Activated naive CD4-positive, alpha-beta T cell treated with anti-CD3 and anti-CD28 coated beads, Interleukin-2, amount 50 U/mL, for 24 hours (primary cell): ENCODE measurements around the gene MYCBP2.
A peak's percentile ranks its signal among the peaks of the same experiment; 100 is the strongest.
"Not testable (repeated sequence)": the region's sequence is repeated elsewhere in the genome, so short reads cannot be mapped to it uniquely, and the experiment has no call there.

Experiments
- H3K27ac Mint-ChIP-seq: one replicate; pipeline ENCODE4 v1.8.0; 2021; ENCODE audit warnings: mild to moderate bottlenecking, mixed read lengths
- H3K27me3 Mint-ChIP-seq: one replicate; pipeline ENCODE4 v1.8.0; 2021; ENCODE audit warnings: mixed read lengths
- H3K36me3 Mint-ChIP-seq: one replicate; pipeline ENCODE4 v1.8.0; 2021; ENCODE audit warnings: mixed read lengths
- H3K4me1 Mint-ChIP-seq: one replicate; pipeline ENCODE4 v1.8.0; 2021; ENCODE audit warnings: mixed read lengths
- H3K4me3 Mint-ChIP-seq: one replicate; pipeline ENCODE4 v1.8.0; 2021; ENCODE audit warnings: mild to moderate bottlenecking, mixed read lengths
- H3K9me3 Mint-ChIP-seq: one replicate; pipeline ENCODE4 v1.8.0; 2021; ENCODE audit warnings: mixed read lengths

MYCBP2 gene

DNA sequence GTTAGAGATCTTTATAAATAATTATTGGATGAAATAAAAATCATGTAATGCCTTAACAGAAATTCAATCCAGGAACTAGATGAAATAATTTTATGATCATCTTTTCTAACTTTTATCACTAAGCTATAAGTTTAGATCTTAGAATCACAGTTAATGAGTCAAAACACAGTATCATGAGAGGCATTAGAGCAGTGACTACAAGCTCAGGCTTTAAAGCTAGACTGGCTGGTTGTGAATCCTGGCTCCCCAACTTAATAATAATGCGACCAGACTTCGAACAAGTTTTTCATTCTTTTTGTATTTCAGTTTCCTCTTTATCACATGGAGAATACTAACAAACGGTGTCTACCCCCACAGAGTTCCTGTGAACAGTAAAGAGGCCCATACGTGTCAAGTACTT lies 108.6 kb downstream of the MYCBP2 start:
- Mint-ChIP-seq H3K27me3 (no peaks in the 10 kb centered on the region), H3K9me3 (no peaks in the 10 kb centered on the region), H3K4me1 (peaks cover 21% of the 10 kb centered on the region), H3K36me3 (peaks cover 40% of the 10 kb centered on the region), H3K27ac (no peak overlapping the region), H3K4me3 (no peak overlapping the region)

GRCh38 chr13:77215543-77215942 lies 111.4 kb downstream of the MYCBP2 start:
- Mint-ChIP-seq H3K4me3 (no peak overlapping the region), H3K27ac (peak overlapping the region; percentile 6)

GRCh38 chr13:77213644-77214043 lies 113.2 kb downstream of the MYCBP2 start:
- H3K4me3 Mint-ChIP-seq, result no peak overlapping the region
- no peaks in the 10 kb centered on the region for H3K9me3 Mint-ChIP-seq
- H3K27me3 Mint-ChIP-seq, result no peaks in the 10 kb centered on the region
- H3K27ac Mint-ChIP-seq, result no peak overlapping the region
- peaks cover 11% of the 10 kb centered on the region for H3K4me1 Mint-ChIP-seq
- peaks cover 38% of the 10 kb centered on the region for H3K36me3 Mint-ChIP-seq

More at GRCh38 chr13:77215543-77215942, 111.4 kb downstream of the MYCBP2 start:
- peaks cover 32% of the 10 kb centered on the region for H3K36me3 Mint-ChIP-seq
- H3K4me1 Mint-ChIP-seq, result no peaks in the 10 kb centered on the region
- H3K9me3 Mint-ChIP-seq, result no peaks in the 10 kb centered on the region
- no peaks in the 10 kb centered on the region for H3K27me3 Mint-ChIP-seq

GRCh38 chr13:77207943-77208342 lies 119.0 kb downstream of the MYCBP2 start:
- peaks cover 30% of the 10 kb centered on the region for H3K36me3 Mint-ChIP-seq

DNA sequence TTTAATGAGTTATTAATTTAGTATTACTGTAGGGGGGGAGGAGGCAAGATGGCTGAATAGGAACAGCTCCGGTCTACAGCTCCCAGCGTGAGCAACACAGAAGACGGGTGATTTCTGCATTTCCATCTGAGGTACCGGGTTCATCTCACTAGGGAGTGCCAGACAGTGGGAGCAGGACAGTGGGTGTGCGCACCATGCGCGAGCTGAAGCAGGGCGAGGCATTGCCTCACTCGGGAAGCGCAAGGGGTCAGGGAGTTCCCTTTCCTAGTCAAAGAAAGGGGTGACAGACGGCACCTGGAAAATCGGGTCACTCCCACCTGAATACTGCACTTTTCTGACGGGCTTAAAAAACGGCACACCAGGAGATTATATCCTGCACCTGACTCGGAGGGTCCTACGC lies 127.9 kb downstream of the MYCBP2 start:
- H3K27me3 Mint-ChIP-seq, result not testable (repeated sequence)

More at GRCh38 chr13:77207943-77208342, 119.0 kb downstream of the MYCBP2 start:
- H3K9me3 Mint-ChIP-seq, result no peaks in the 10 kb centered on the region
- H3K4me3 Mint-ChIP-seq, result no peak overlapping the region
- H3K27ac Mint-ChIP-seq, result peak overlapping the region; percentile 72
- H3K4me1 Mint-ChIP-seq, result peaks cover 27% of the 10 kb centered on the region
- no peaks in the 10 kb centered on the region for H3K27me3 Mint-ChIP-seq

GRCh38 chr13:77196052-77196618 lies 130.8 kb downstream of the MYCBP2 start:
- Mint-ChIP-seq H3K27me3 (no peaks in the 10 kb centered on the region), H3K4me1 (peaks cover 10% of the 10 kb centered on the region), H3K27ac (no peak overlapping the region), H3K36me3 (peaks cover 10% of the 10 kb centered on the region), H3K4me3 (no peak overlapping the region), H3K9me3 (no peaks in the 10 kb centered on the region)

More for the DNA sequence above, 127.9 kb downstream of the MYCBP2 start:
- H3K4me1 Mint-ChIP-seq, H3K9me3 Mint-ChIP-seq, H3K4me3 Mint-ChIP-seq, H3K27ac Mint-ChIP-seq: not testable (repeated sequence)
- peaks cover 13% of the 10 kb centered on the region for H3K36me3 Mint-ChIP-seq

- no peak overlapping the region for H3K4me3 Mint-ChIP-seq
- H3K9me3 Mint-ChIP-seq, result no peaks in the 10 kb centered on the region
- peak overlapping the region; percentile 30 for H3K27ac Mint-ChIP-seq
- H3K27me3 Mint-ChIP-seq, result no peaks in the 10 kb centered on the region
- H3K4me1 Mint-ChIP-seq, result peaks cover 23% of the 10 kb centered on the region
- H3K36me3 Mint-ChIP-seq, result peaks cover 22% of the 10 kb centered on the region
Observed at GRCh38 chr13:77190349-77190958, 136.4 kb downstream of the MYCBP2 start.

DNA sequence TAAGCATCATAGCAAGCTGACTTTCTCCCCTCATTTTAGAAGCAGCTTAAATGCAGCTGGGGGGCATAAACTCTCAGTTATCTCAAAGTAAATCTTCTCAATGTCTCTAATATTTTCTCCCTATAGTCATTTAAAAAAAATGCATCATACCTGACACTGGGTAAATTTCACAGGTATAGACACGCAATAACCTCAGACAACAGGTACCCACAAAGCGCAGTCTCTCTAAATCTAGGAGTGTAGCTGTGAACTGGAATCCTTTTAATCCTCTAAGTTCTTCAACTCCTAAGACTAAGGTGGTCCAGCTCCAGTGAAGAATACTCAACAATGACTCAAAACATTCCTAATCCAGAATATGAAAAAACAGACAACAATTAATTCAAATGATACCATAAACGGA lies 141.2 kb downstream of the MYCBP2 start:
- H3K4me1 Mint-ChIP-seq, result peaks cover 26% of the 10 kb centered on the region
- H3K27me3 Mint-ChIP-seq, result no peaks in the 10 kb centered on the region
- peaks cover 27% of the 10 kb centered on the region for H3K36me3 Mint-ChIP-seq
- H3K4me3 Mint-ChIP-seq, result no peak overlapping the region
- H3K27ac Mint-ChIP-seq, result peak overlapping the region; percentile 43
- no peaks in the 10 kb centered on the region for H3K9me3 Mint-ChIP-seq

DNA sequence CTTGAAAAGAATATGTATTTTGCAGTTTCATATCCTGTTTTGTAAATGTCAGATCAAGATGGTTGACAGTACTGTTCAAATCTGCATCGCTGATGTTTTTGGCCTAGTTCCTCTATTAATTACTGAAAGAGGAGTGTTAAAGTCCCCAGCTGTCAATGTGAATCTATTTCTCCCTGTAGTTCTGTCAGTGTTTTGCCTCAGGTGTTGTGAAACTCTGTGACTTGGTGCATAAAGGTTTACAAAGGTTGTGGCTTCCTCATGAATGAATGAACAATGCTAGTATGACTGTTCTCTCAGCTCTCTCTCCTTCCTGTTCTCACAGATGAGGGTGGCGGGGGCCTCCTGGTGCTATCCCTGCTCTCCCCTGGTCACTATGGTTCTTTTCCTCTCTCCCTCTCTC lies 142.4 kb downstream of the MYCBP2 start:
- H3K4me1 Mint-ChIP-seq, result peaks cover 26% of the 10 kb centered on the region
- H3K36me3 Mint-ChIP-seq, result peaks cover 35% of the 10 kb centered on the region
- no peaks in the 10 kb centered on the region for H3K9me3 Mint-ChIP-seq
- no peak overlapping the region for H3K4me3 Mint-ChIP-seq
- peak overlapping the region; percentile 74 for H3K27ac Mint-ChIP-seq
- no peaks in the 10 kb centered on the region for H3K27me3 Mint-ChIP-seq

DNA sequence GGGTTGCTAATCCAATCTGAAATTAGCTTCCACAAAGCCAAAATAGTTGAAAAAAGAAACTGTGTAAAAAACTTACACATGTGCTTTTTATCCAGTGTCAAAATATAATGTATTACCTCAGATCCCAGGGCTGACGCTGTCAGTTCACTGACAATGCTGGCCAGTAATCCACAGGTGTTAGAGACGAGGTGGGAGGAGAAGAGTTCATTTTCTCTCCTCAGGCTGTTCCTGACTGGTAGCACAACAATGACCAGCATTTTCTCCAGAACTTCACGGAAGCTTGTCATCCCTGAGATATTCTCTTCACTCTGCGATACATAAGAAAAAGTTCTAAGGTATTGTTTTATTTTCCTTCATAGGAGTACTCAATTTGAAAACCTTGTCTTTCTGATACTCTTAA lies 146.9 kb downstream of the MYCBP2 start:
- Mint-ChIP-seq H3K36me3 (peaks cover 25% of the 10 kb centered on the region), H3K9me3 (no peaks in the 10 kb centered on the region), H3K4me1 (peaks cover 13% of the 10 kb centered on the region), H3K27ac (peak overlapping the region; percentile 17), H3K27me3 (no peaks in the 10 kb centered on the region), H3K4me3 (no peak overlapping the region)

- H3K36me3 Mint-ChIP-seq, result peaks cover 18% of the 10 kb centered on the region
Observed at GRCh38 chr13:77177646-77178045, 149.2 kb downstream of the MYCBP2 start.

GRCh38 chr13:77176350-77176749 lies 150.5 kb downstream of the MYCBP2 start:
- no peak overlapping the region for H3K27ac Mint-ChIP-seq
- H3K4me3 Mint-ChIP-seq, result no peak overlapping the region
- H3K27me3 Mint-ChIP-seq, result no peaks in the 10 kb centered on the region
- H3K4me1 Mint-ChIP-seq, result no peaks in the 10 kb centered on the region
- peaks cover 19% of the 10 kb centered on the region for H3K36me3 Mint-ChIP-seq
- H3K9me3 Mint-ChIP-seq, result no peaks in the 10 kb centered on the region

More at GRCh38 chr13:77177646-77178045, 149.2 kb downstream of the MYCBP2 start:
- H3K27me3 Mint-ChIP-seq, result no peaks in the 10 kb centered on the region
- H3K4me1 Mint-ChIP-seq, result no peaks in the 10 kb centered on the region
- no peak overlapping the region for H3K4me3 Mint-ChIP-seq
- H3K27ac Mint-ChIP-seq, result no peak overlapping the region
- no peaks in the 10 kb centered on the region for H3K9me3 Mint-ChIP-seq

DNA sequence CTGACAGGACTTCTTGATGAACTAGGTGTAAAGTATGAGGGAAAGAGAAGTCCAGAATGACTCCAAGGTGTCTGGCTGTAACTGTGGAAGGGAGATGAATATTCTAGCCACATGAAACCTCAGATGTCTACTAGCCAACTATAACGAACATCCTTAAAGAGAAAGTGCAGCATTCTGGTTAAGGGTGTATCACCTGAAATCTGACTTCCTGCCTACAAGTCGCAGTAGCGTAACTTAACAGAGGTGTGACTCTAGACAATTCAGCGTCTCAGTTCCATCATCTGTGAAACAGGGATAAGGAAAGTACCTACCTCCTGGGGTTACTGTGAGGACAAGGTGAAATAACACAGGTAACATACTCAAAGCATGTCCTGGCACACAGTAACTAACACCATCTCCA lies 154.2 kb downstream of the MYCBP2 start:
- H3K4me3 Mint-ChIP-seq, result no peak overlapping the region
- peak overlapping the region; percentile 19 for H3K27ac Mint-ChIP-seq
- H3K27me3 Mint-ChIP-seq, result no peaks in the 10 kb centered on the region
- H3K9me3 Mint-ChIP-seq, result no peaks in the 10 kb centered on the region
- peaks cover 21% of the 10 kb centered on the region for H3K36me3 Mint-ChIP-seq
- no peaks in the 10 kb centered on the region for H3K4me1 Mint-ChIP-seq

GRCh38 chr13:77171451-77171850 lies 155.4 kb downstream of the MYCBP2 start:
- H3K36me3 Mint-ChIP-seq, result peaks cover 24% of the 10 kb centered on the region
- no peaks in the 10 kb centered on the region for H3K9me3 Mint-ChIP-seq

DNA sequence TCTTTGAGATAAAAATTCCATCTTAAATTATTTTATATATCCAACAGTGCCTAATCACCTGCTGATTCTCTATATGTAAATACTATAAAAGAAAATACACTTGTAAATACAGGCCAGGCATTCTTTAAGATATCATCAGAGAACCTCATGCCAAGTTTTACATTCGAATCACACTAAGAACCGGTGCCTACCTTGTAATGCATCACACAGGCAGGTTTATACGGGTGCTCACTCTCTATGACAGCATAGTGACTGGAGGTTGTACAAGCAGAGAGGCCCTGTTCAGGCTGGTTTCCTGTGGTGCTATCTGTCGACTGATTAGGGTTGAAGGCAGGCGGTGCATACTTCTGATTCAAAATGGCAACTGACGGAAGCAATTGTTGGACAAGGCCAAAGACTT lies 158.7 kb downstream of the MYCBP2 start:
- Mint-ChIP-seq H3K4me1 (no peaks in the 10 kb centered on the region), H3K36me3 (peaks cover 35% of the 10 kb centered on the region), H3K27ac (no peak overlapping the region), H3K27me3 (no peaks in the 10 kb centered on the region), H3K9me3 (no peaks in the 10 kb centered on the region), H3K4me3 (no peak overlapping the region)

More at GRCh38 chr13:77171451-77171850, 155.4 kb downstream of the MYCBP2 start:
- Mint-ChIP-seq H3K27me3 (no peaks in the 10 kb centered on the region), H3K4me1 (no peaks in the 10 kb centered on the region), H3K27ac (no peak overlapping the region), H3K4me3 (no peak overlapping the region)

GRCh38 chr13:77150651-77151050 lies 176.2 kb downstream of the MYCBP2 start:
- peaks cover 4% of the 10 kb centered on the region for H3K4me1 Mint-ChIP-seq
- no peaks in the 10 kb centered on the region for H3K9me3 Mint-ChIP-seq
- no peak overlapping the region for H3K27ac Mint-ChIP-seq
- H3K4me3 Mint-ChIP-seq, result no peak overlapping the region
- no peaks in the 10 kb centered on the region for H3K27me3 Mint-ChIP-seq
- peaks cover 28% of the 10 kb centered on the region for H3K36me3 Mint-ChIP-seq
